Esophagus muscularis mucosa (tissue), 3 donors: ENCODE data around the gene SH3YL1.

Experiments
- POLR2AphosphoS5 ChIP-seq, 2 donors: sonication (generic); formaldehyde crosslinking; IDR thresholded peaks; one replicate each; pipeline ENCODE4 v1.6.1; 2017; ENCODE audit warnings: antibody characterized with exemption in 2 of 2
- TF ChIP-seq, protein P1 (sequence below), 3 experiments: fragments of 200-600 bp in 2 of 3; fragments of 450-650 bp in 1 of 3; sonication (generic) in 2 of 3; IDR thresholded peaks; one replicate each; pipeline ENCODE4 v1.5.1; 2017 to 2019; ENCODE audit warnings: antibody characterized with exemption in 3 of 3, mild to moderate bottlenecking in 2 of 3, moderate library complexity in 1 of 3

DNA sequence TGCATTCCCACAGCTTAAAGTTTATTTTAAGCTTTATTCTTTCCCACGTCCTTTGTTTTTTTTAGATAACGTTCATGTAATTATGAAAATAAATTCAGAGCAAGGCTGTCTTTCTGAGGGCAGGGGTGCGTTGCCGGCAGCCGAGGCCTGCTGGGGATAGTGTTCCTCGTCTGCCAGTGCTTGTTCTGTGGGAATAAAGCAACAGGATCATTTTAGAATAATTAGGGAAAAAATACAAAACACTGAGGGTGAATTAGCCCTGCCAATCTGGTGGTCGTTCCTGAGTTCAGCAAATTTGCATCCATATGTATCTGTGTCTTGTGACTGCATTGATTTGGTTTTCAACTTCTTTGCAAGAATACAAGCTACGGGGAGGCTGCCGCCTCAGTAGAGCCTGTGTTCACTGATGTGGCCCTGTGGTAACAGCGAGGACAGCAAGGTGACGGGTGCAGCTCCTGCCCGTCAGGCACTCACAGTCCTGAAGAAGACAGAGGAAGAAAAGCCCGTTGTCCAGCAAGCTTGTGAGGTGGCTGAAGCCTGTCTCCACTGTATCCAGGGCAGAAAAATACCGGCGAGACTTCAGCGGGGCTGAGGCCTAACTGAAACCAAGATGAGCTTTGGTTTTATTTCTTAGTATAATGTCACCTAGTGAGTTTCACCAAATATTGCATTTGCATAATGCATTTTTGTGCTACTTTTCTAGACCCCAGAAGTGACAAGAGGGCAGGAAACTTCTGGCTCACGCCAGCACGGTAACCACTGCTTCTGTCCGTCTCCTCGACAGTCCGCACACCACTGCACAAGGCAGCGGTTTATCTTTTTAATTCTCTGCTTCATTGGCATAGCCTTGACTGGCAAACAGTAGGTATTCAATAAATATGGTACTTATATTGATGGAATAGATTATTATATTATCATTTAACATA lies 64.5 kb downstream of the SH3YL1 start:
- TF ChIP-seq, protein P1, sequence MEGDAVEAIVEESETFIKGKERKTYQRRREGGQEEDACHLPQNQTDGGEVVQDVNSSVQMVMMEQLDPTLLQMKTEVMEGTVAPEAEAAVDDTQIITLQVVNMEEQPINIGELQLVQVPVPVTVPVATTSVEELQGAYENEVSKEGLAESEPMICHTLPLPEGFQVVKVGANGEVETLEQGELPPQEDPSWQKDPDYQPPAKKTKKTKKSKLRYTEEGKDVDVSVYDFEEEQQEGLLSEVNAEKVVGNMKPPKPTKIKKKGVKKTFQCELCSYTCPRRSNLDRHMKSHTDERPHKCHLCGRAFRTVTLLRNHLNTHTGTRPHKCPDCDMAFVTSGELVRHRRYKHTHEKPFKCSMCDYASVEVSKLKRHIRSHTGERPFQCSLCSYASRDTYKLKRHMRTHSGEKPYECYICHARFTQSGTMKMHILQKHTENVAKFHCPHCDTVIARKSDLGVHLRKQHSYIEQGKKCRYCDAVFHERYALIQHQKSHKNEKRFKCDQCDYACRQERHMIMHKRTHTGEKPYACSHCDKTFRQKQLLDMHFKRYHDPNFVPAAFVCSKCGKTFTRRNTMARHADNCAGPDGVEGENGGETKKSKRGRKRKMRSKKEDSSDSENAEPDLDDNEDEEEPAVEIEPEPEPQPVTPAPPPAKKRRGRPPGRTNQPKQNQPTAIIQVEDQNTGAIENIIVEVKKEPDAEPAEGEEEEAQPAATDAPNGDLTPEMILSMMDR (IDR thresholded peaks at IDR 0.05) = no peak
- no peak for TF ChIP-seq POLR2AphosphoS5 (IDR thresholded peaks at IDR 0.05)
